WTC11 (cell line): ENCODE measurements around the gene ITPR2.

Experiments
- CREM ChIP-seq: sonication (generic); formaldehyde crosslinking; IDR thresholded peaks from 2 replicates; pipeline ENCODE4 v1.8.1; 2022; ENCODE audit warnings: mild to moderate bottlenecking, missing genetic modification reagents, moderate library complexity
- ETV6 ChIP-seq: sonication (generic); formaldehyde crosslinking; IDR thresholded peaks from 2 replicates; pipeline ENCODE4 v1.8.1; 2022; ENCODE audit warnings: mild to moderate bottlenecking, missing genetic modification reagents
- SP1 ChIP-seq: sonication (generic); formaldehyde crosslinking; conservative IDR thresholded peaks from 2 replicates; pipeline ENCODE4 v1.8.1; 2022; ENCODE audit warnings: missing genetic modification reagents
- ZNF121 ChIP-seq: sonication (generic); formaldehyde crosslinking; IDR thresholded peaks from 2 replicates; pipeline ENCODE4 v1.8.0; 2023; ENCODE audit warnings: missing genetic modification reagents
- ZNF232 ChIP-seq: sonication (generic); formaldehyde crosslinking; IDR thresholded peaks from 2 replicates; pipeline ENCODE4 v1.8.0; 2022; ENCODE audit warnings: mild to moderate bottlenecking, missing genetic modification reagents
- TF ChIP-seq, protein P1 (sequence below): fragments of 200-600 bp; IDR thresholded peaks from 2 replicates; pipeline ENCODE4 v1.8.0; 2022; ENCODE audit warnings: antibody characterized with exemption

- TF ChIP-seq, protein P1, sequence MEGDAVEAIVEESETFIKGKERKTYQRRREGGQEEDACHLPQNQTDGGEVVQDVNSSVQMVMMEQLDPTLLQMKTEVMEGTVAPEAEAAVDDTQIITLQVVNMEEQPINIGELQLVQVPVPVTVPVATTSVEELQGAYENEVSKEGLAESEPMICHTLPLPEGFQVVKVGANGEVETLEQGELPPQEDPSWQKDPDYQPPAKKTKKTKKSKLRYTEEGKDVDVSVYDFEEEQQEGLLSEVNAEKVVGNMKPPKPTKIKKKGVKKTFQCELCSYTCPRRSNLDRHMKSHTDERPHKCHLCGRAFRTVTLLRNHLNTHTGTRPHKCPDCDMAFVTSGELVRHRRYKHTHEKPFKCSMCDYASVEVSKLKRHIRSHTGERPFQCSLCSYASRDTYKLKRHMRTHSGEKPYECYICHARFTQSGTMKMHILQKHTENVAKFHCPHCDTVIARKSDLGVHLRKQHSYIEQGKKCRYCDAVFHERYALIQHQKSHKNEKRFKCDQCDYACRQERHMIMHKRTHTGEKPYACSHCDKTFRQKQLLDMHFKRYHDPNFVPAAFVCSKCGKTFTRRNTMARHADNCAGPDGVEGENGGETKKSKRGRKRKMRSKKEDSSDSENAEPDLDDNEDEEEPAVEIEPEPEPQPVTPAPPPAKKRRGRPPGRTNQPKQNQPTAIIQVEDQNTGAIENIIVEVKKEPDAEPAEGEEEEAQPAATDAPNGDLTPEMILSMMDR, result no peak
- TF ChIP-seq ETV6, result no peak
- TF ChIP-seq ZNF121 (CRISPR knock-in tag), result no peak
- no peak for TF ChIP-seq ZNF232 (CRISPR knock-in tag)
- TF ChIP-seq CREM, result no peak
- no peak for TF ChIP-seq SP1 (CRISPR knock-in tag)
Observed at GRCh38 chr12:26309634-26310033, 523.4 kb downstream of the ITPR2 start.
